ENCODE measurements around the gene LRRC37A3. TPM values are rescaled to one million over a fixed set of nuclear protein-coding genes. Genes with fewer than 3 reads are reported as not detected.
"Not testable (repeated sequence)": the region's sequence is repeated elsewhere in the genome, so short reads cannot be mapped to it uniquely, and the experiment has no call there.

The LRRC37A3 gene
- total and polyA plus RNA-seq, 5 donors from 2014 or later = 0.66 to 82.8 (median 1.3) TPM

DNA sequence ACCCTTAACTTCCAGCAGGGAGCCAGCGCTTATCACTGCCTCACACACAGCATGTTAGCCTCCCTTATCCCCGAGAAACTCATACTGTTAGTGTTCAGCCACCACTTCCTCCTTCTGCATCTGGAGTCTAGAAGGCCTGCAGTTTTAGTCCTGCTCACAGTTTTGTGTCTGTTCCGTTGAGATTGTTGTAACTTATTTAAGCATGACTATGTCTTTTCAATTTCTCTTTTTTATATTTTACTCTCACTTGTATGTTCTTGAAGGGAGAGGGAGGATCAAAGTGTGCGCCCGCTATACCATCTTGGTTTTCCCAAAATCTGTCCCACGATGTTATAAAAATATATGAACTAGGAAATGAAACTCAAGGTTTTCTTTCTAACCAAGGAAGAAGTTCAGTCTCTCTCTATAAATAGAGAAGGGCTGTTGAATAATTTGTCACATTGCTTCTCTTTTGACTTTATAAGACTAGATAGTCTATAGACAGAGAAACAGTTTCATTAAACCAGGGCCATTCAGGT is 3.8 kb upstream of the LRRC37A3 start:
- not testable (repeated sequence) for H3K9me3 ChIP-seq (ENCODE audit: control insufficient read depth in 2 of 2, low read length in 2 of 2); H3K9me3 Mint-ChIP-seq; H3K27me3 ChIP-seq (ENCODE audit: control insufficient read depth, insufficient read depth, low read length); DNase-seq; H3K4me3 ChIP-seq (ENCODE audit: low read depth, low read length); H3K27me3 Mint-ChIP-seq; H3K27ac Mint-ChIP-seq; H3K36me3 Mint-ChIP-seq; H3K27ac ChIP-seq (ENCODE audit: insufficient read depth, low read length, poor library complexity, severe bottlenecking); ATAC-seq (ENCODE audit: low read depth in 2 of 2); H3K36me3 ChIP-seq (ENCODE audit: control insufficient read depth, insufficient read depth, low read length); H3K4me1 ChIP-seq (ENCODE audit: control insufficient read depth, insufficient read depth, low read length, poor library complexity, severe bottlenecking)
- Mint-ChIP-seq H3K4me3 (peak overlapping the region in 2 of 4 donors; percentile 32 to 64), H3K4me1 (peaks cover 0 to 29% (median 12%) of the 10 kb centered on the region in 4 donors)

DNA sequence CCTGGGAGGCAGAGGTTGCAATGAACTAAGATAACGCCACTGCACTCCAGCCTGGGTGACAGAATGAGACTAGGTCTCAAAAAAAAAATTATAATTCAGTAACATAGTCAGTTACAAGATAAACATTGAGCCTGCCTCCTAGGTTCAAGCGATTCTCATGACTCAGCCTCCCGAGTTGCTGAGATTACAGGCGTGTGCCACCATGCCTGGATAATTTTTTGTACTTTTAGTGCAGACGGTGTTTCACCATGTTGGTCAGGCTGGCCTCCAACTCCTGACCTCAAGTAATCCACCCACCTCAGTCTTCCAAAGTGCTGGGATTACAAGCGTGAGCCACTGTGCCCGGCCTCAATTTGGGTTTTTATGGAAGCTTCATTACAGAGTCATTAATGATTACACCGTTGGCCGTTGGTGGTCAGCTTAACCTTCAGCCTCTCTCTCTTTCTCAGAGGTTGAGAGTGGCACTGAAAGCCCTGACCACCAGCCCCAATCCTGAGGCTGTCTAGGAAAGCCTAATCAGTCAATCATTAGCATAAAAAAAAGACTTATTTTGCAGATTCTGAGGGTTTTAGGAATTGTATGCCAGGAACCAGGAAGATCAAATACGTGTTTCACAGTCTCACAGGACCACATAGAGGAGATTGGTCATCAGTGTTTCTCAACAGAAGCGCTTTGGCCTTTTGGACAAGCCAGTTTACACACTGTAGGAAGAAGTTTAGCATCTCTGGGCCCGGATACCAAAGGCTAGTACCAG is 1.3 kb upstream of the LRRC37A3 start:
- H3K9me3 Mint-ChIP-seq = no peaks in the 10 kb centered on the region
- Histone ChIP-seq H3K27me3 (ENCODE audit: control insufficient read depth, insufficient read depth, low read length) (no peaks in the 10 kb centered on the region), H3K9me3 (ENCODE audit: control insufficient read depth in 2 of 2, low read length in 2 of 2) (no peaks in the 10 kb centered on the region), H3K27ac (ENCODE audit: insufficient read depth, low read length, poor library complexity, severe bottlenecking) (no peak overlapping the region), H3K4me3 (ENCODE audit: low read depth, low read length) (no peak overlapping the region), H3K36me3 (ENCODE audit: control insufficient read depth, insufficient read depth, low read length) (no peaks in the 10 kb centered on the region), H3K4me1 (ENCODE audit: control insufficient read depth, insufficient read depth, low read length, poor library complexity, severe bottlenecking) (peaks cover 6% of the 10 kb centered on the region)
- no peak for DNase-seq
- H3K36me3 Mint-ChIP-seq = no peaks in the 10 kb centered on the region
- peaks cover 0 to 22% (median 6%) of the 10 kb centered on the region in 4 donors for H3K4me1 Mint-ChIP-seq
- no peaks in the 10 kb centered on the region for H3K27me3 Mint-ChIP-seq
- peak overlapping the region in 2 of 3 donors; percentile 85 to 93 for H3K27ac Mint-ChIP-seq
- ATAC-seq (ENCODE audit: low read depth in 2 of 2) = no peak
- peak overlapping the region; percentile 91 to 98 (median 92) for H3K4me3 Mint-ChIP-seq

DNA sequence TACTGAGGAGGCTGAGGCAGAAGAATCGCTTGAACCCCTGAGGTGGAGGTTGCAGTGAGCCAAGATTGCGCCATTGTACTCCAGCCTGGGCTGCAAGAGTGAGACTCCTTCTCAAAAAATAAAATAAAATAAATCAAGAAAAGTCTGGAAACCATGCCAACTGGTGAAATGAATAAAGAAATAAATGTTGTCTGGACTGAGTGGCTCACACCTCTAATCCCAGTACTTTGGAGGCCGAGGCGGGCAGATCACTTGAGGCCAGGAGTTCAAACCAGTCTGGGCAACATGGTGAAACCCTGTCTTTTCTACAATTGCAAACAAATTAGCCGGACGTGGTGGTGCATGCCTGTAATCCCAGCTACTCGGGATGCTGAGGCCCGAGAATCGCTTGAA is 744 bp upstream of the LRRC37A3 start:
- peak overlapping the region; percentile 91 to 98 (median 92) for H3K4me3 Mint-ChIP-seq
- peak overlapping the region; percentile 43 for H3K4me3 ChIP-seq (ENCODE audit: low read depth, low read length)

DNA sequence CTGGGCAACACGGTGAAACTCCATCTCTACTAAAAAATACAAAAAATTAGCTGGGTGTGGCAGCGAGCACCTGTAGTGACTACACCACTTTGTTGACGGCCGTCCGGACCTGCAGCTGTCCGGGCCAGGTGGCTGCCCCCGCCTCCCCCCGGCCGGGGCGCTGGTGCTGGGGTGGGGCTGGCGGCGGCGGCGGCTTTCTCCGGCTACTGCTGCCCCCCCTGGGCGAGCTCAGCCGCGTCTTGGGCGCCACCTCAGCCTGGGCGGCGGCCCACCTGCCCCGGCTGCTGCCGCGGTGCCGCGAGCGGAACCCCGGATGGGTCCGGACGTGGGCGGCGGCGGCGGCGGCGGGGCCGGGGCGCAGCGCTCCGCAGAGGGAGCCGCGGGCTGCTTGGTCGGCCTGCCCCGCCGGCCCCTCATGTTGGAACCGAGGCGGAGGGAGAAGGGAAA is 413 bp downstream of the LRRC37A3 start:
- Histone ChIP-seq H3K4me3 (ENCODE audit: low read depth, low read length) (peak overlapping the region; percentile 53), H3K27ac (ENCODE audit: insufficient read depth, low read length, poor library complexity, severe bottlenecking) (peak overlapping the region; percentile 84)
- peak; percentile 38 to 47 for ATAC-seq (ENCODE audit: low read depth in 2 of 2)
- peak in 2 of 3 donors; percentile 40 to 55 for DNase-seq
- Mint-ChIP-seq H3K4me3 (peak overlapping the region; percentile 91 to 98 (median 92)), H3K4me1 (peaks cover 0 to 22% (median 9%) of the 10 kb centered on the region in 4 donors), H3K27ac (peak overlapping the region; percentile 20 to 93 (median 85))
- not testable (repeated sequence) for H3K9me3 ChIP-seq (ENCODE audit: control insufficient read depth in 2 of 2, low read length in 2 of 2); H3K36me3 ChIP-seq (ENCODE audit: control insufficient read depth, insufficient read depth, low read length); H3K27me3 ChIP-seq (ENCODE audit: control insufficient read depth, insufficient read depth, low read length); H3K4me1 ChIP-seq (ENCODE audit: control insufficient read depth, insufficient read depth, low read length, poor library complexity, severe bottlenecking); H3K36me3 Mint-ChIP-seq; H3K27me3 Mint-ChIP-seq; H3K9me3 Mint-ChIP-seq

More for the DNA sequence above, 744 bp upstream of the LRRC37A3 start:
- H3K36me3 ChIP-seq (ENCODE audit: control insufficient read depth, insufficient read depth, low read length) = no peaks in the 10 kb centered on the region
- Mint-ChIP-seq H3K4me1 (peaks cover 0 to 22% (median 8%) of the 10 kb centered on the region in 4 donors), H3K27me3 (no peaks in the 10 kb centered on the region), H3K36me3 (peaks cover 2% of the 10 kb centered on the region), H3K27ac (peak overlapping the region; percentile 85 to 97 (median 93)), H3K9me3 (no peaks in the 10 kb centered on the region)
- H3K27ac ChIP-seq (ENCODE audit: insufficient read depth, low read length, poor library complexity, severe bottlenecking) = peak overlapping the region; percentile 84
- no peaks in the 10 kb centered on the region for H3K9me3 ChIP-seq (ENCODE audit: control insufficient read depth in 2 of 2, low read length in 2 of 2)
- no peak for ATAC-seq (ENCODE audit: low read depth in 2 of 2)
- no peak for DNase-seq
- no peaks in the 10 kb centered on the region for H3K27me3 ChIP-seq (ENCODE audit: control insufficient read depth, insufficient read depth, low read length)
- peaks cover 6% of the 10 kb centered on the region for H3K4me1 ChIP-seq (ENCODE audit: control insufficient read depth, insufficient read depth, low read length, poor library complexity, severe bottlenecking)

DNA sequence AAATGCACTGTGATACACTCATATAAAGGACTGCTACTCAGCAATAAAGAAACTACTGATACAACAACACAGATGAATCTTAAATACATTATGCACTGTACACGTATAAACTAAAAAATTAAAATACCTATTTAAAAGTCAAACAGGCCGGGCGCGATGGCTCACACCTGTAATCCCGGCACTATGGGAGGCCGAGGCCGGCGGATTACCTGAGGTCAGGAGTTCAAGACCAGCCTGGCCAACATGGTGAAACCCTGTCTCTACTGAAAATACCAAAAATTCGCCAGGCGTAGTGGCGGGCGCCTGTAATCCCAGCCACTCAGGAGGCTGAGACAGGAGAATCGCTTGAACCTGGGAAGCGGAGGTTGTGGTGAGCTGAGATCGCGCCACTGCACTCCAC is 1.7 kb downstream of the LRRC37A3 start:
- not testable (repeated sequence) for H3K4me1 ChIP-seq (ENCODE audit: control insufficient read depth, insufficient read depth, low read length, poor library complexity, severe bottlenecking); H3K27me3 ChIP-seq (ENCODE audit: control insufficient read depth, insufficient read depth, low read length); H3K4me3 ChIP-seq (ENCODE audit: low read depth, low read length); H3K27ac Mint-ChIP-seq; ATAC-seq (ENCODE audit: low read depth in 2 of 2); H3K36me3 ChIP-seq (ENCODE audit: control insufficient read depth, insufficient read depth, low read length); H3K9me3 ChIP-seq (ENCODE audit: control insufficient read depth in 2 of 2, low read length in 2 of 2); H3K9me3 Mint-ChIP-seq; H3K36me3 Mint-ChIP-seq; H3K27ac ChIP-seq (ENCODE audit: insufficient read depth, low read length, poor library complexity, severe bottlenecking); H3K27me3 Mint-ChIP-seq; DNase-seq
- Mint-ChIP-seq H3K4me3 (peak overlapping the region in 1 of 4 donors; percentile 68), H3K4me1 (peaks cover 0 to 22% (median 9%) of the 10 kb centered on the region in 4 donors)

DNA sequence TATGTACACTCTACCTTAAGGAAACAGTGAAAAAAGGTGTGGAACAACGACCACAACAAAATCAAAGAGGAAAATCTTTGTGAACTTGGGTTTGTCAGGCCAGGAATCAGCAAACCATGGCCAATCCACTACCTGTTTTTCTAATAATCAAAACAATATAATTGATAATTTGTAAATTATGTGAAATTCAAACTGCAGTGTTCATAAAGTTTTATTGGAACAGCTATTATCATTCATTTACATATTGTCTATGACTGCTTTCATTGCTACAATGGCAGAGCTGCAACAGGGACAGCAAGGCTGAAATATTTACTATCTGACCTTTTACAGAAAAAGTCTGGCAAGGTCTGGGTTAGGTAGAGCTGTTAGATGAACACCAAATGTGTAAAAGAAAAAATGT is 4.0 kb downstream of the LRRC37A3 start:
- H3K27me3 ChIP-seq (ENCODE audit: control insufficient read depth, insufficient read depth, low read length); H3K9me3 ChIP-seq (ENCODE audit: control insufficient read depth in 2 of 2, low read length in 2 of 2); H3K36me3 ChIP-seq (ENCODE audit: control insufficient read depth, insufficient read depth, low read length); H3K27ac Mint-ChIP-seq; H3K4me1 ChIP-seq (ENCODE audit: control insufficient read depth, insufficient read depth, low read length, poor library complexity, severe bottlenecking); H3K4me3 ChIP-seq (ENCODE audit: low read depth, low read length); H3K27me3 Mint-ChIP-seq; DNase-seq; H3K27ac ChIP-seq (ENCODE audit: insufficient read depth, low read length, poor library complexity, severe bottlenecking); ATAC-seq (ENCODE audit: low read depth in 2 of 2); H3K9me3 Mint-ChIP-seq; H3K36me3 Mint-ChIP-seq: not testable (repeated sequence)
- Mint-ChIP-seq H3K4me3 (peak overlapping the region in 2 of 4 donors; percentile 10 to 49), H3K4me1 (peaks cover 5 to 12% (median 9%) of the 10 kb centered on the region in 4 donors)

DNA sequence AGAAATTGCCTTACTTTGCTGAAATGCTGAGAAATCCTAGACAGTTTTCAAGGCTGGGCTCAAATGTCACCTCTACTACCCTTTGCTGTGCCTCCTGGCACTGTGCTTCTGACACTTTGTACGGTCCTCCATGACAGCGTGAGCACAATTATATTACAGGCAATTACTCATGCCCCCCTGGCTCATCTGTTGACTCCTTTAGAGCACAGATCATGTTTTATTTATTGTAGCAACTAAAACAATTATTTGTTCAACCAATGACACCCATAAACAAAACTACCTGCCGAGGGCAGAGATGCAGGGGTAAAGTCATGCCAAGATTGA is 9.1 kb downstream of the LRRC37A3 start:
- H3K27ac Mint-ChIP-seq; ATAC-seq (ENCODE audit: low read depth in 2 of 2); H3K36me3 Mint-ChIP-seq; H3K4me1 ChIP-seq (ENCODE audit: control insufficient read depth, insufficient read depth, low read length, poor library complexity, severe bottlenecking); H3K4me3 Mint-ChIP-seq; H3K9me3 ChIP-seq (ENCODE audit: control insufficient read depth in 2 of 2, low read length in 2 of 2); H3K27ac ChIP-seq (ENCODE audit: insufficient read depth, low read length, poor library complexity, severe bottlenecking); H3K9me3 Mint-ChIP-seq; H3K4me3 ChIP-seq (ENCODE audit: low read depth, low read length); H3K36me3 ChIP-seq (ENCODE audit: control insufficient read depth, insufficient read depth, low read length); DNase-seq; H3K4me1 Mint-ChIP-seq; H3K27me3 ChIP-seq (ENCODE audit: control insufficient read depth, insufficient read depth, low read length); H3K27me3 Mint-ChIP-seq: not testable (repeated sequence)
